ENCODE results near the gene FGF13. TPM values are rescaled to one million over a fixed set of nuclear protein-coding genes. Genes with fewer than 3 reads are reported as not detected.

The FGF13 gene
- total RNA-seq, 4 donors from 2014 or later, result 5.7 to 7.5 (median 6.2) TPM

DNA sequence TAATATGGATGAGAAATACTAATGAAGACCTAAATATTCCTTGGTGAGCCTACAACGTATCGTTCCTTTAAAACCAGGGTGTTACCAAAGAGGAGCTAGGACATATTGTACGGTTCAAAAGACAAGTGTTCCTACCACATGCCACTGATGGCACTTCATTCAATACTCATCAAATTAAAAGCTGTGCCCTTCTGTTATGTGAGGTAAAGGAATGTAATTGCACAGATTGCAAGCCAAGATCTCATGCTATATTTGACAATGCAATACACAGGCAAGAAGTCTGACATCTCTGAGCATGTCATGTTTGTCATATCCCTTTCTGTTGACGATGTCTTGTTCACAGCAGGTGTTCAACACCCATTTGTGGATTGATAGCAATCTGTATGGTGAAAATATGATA lies 6.9 kb downstream of the FGF13 start:
- Histone ChIP-seq H3K36me3 (no peaks in the 10 kb centered on the region), H3K9me3 (no peaks in the 10 kb centered on the region), H3K4me3 (no peak overlapping the region), H3K27ac (no peak overlapping the region), H3K4me1 (no peaks in the 10 kb centered on the region), H3K27me3 (peaks cover 0 to 22% of the 10 kb centered on the region in 2 donors)
- DNase-seq (ENCODE audit: low spot score in 2 of 2), result no peak
- TF ChIP-seq CTCF (IDR thresholded peaks at IDR 0.05) (no peak), EP300 (IDR thresholded peaks at IDR 0.05) (no peak), POLR2A (IDR thresholded peaks at IDR 0.05) (no peak)
- WGBS, 2 donors, result 85 to 91% methylated on average over 4 of the region's 4 CpGs

- H3K36me3 ChIP-seq, result no peaks in the 10 kb centered on the region
- no peak for TF ChIP-seq EP300 (IDR thresholded peaks at IDR 0.05)
- TF ChIP-seq CTCF (IDR thresholded peaks at IDR 0.05), result no peak
- TF ChIP-seq POLR2A (IDR thresholded peaks at IDR 0.05), result no peak
- WGBS, 2 donors, result 66 to 87% methylated on average over 3 of the region's 3 CpGs
These were observed 7.4 kb downstream of the FGF13 start for GRCh38 chrX:138704101-138704500.

GRCh38 chrX:138692591-138692990 lies 18.9 kb downstream of the FGF13 start:
- no peak for DNase-seq (ENCODE audit: low spot score in 2 of 2)
- Histone ChIP-seq H3K27me3 (no peaks in the 10 kb centered on the region), H3K4me3 (no peak overlapping the region), H3K36me3 (no peaks in the 10 kb centered on the region), H3K27ac (no peak overlapping the region), H3K4me1 (no peaks in the 10 kb centered on the region), H3K9me3 (no peaks in the 10 kb centered on the region)
- TF ChIP-seq POLR2A (IDR thresholded peaks at IDR 0.05), result no peak
- TF ChIP-seq CTCF (IDR thresholded peaks at IDR 0.05), result no peak
- TF ChIP-seq EP300 (IDR thresholded peaks at IDR 0.05), result no peak
- WGBS, 2 donors, result 42 to 55% methylated on average over 1 of the region's 1 CpG

More at GRCh38 chrX:138704101-138704500, 7.4 kb downstream of the FGF13 start:
- Histone ChIP-seq H3K4me3 (no peak overlapping the region), H3K4me1 (no peaks in the 10 kb centered on the region), H3K27ac (no peak overlapping the region), H3K9me3 (no peaks in the 10 kb centered on the region), H3K27me3 (peaks cover 0 to 25% of the 10 kb centered on the region in 2 donors)
- no peak for DNase-seq (ENCODE audit: low spot score in 2 of 2)

DNA sequence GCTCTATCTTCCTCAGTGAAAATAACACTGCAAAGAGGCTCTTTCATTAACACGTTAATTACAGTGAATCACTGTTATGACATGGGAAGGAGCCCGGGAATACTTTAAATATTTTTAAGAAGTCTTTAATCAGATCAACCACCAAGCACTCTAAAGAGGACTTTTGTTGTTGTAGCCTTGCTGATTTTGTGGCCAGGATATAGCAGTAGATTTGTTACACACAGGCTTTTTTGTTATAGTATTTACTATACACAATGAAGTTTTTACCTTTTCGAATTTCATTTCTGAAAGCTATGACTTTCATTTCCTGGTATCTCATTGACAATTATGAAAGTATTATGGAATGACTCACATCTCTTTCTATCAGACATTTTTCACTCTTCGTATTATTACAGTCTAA lies 20.3 kb downstream of the FGF13 start:
- H3K27ac ChIP-seq, result no peak overlapping the region
- H3K4me1 ChIP-seq, result no peaks in the 10 kb centered on the region
- H3K9me3 ChIP-seq, result no peaks in the 10 kb centered on the region
- 24 to 44% methylated on average over 4 of the region's 4 CpGs for WGBS, 2 donors
- no peak overlapping the region for H3K4me3 ChIP-seq
- DNase-seq (ENCODE audit: low spot score in 2 of 2), result no peak
- H3K36me3 ChIP-seq, result no peaks in the 10 kb centered on the region
- TF ChIP-seq POLR2A (IDR thresholded peaks at IDR 0.05), result no peak
- no peak for TF ChIP-seq EP300 (IDR thresholded peaks at IDR 0.05)
- TF ChIP-seq CTCF (IDR thresholded peaks at IDR 0.05), result no peak
- no peaks in the 10 kb centered on the region for H3K27me3 ChIP-seq

- no peak for TF ChIP-seq EP300 (IDR thresholded peaks at IDR 0.05)
- TF ChIP-seq POLR2A (IDR thresholded peaks at IDR 0.05), result no peak
- no peak for TF ChIP-seq CTCF (IDR thresholded peaks at IDR 0.05)
- Histone ChIP-seq H3K9me3 (no peaks in the 10 kb centered on the region), H3K4me3 (no peak overlapping the region), H3K36me3 (no peaks in the 10 kb centered on the region), H3K27ac (no peak overlapping the region), H3K27me3 (no peaks in the 10 kb centered on the region), H3K4me1 (no peaks in the 10 kb centered on the region)
- no peak for DNase-seq (ENCODE audit: low spot score in 2 of 2)
These were observed 20.9 kb downstream of the FGF13 start for GRCh38 chrX:138690591-138690990.
